Tibial nerve (tissue), 4 donors: ENCODE measurements around the gene LIMD2.
"Not testable (repeated sequence)": the region's sequence is repeated elsewhere in the genome, so short reads cannot be mapped to it uniquely, and the experiment has no call there.

Experiments
- CTCF ChIP-seq, 5 experiments: fragments of 200-600 bp in 3 of 5; fragments of 450-650 bp in 2 of 5; sonication (generic) in 3 of 5; IDR thresholded peaks; one replicate each; pipeline ENCODE4 v1.5.1; 2016 to 2019; ENCODE audit warnings: antibody characterized with exemption in 5 of 5, mild to moderate bottlenecking in 3 of 5, moderate library complexity in 2 of 5
- EP300 ChIP-seq, 2 donors: sonication (generic); formaldehyde crosslinking; IDR thresholded peaks; one replicate each; pipeline ENCODE4 v1.6.1; 2017; ENCODE audit warnings: antibody characterized with exemption in 2 of 2, mild to moderate bottlenecking in 1 of 2
- POLR2A ChIP-seq, 2 donors: fragments of 450-650 bp; IDR thresholded peaks; one replicate each; pipeline ENCODE4 v1.6.1; 2017; ENCODE audit warnings: antibody characterized with exemption in 2 of 2, mild to moderate bottlenecking in 2 of 2, moderate library complexity in 2 of 2

DNA sequence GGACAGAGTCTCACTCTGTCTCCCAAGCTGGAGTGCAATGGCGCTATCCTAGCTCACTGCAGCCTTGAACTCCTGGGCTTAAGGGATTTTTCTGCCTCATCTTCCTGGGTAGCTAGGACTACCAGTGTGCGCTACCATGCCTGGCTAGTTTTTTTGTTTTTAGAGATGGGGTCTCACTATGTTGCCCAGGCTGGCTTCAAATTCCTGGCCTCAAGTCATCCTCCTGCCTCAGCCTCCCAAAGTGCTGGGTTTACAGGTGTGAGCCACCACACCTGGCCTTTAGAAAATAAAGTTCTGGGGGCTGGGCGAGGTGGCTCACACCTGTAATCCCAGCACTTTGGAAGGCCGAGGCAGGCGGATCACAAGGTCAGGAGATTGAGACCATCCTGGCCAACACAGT, 20.3 kb upstream of the LIMD2 start:
- TF ChIP-seq CTCF, EP300, POLR2A (IDR thresholded peaks at IDR 0.05): not testable (repeated sequence)
